RWPE1 (cell line): ENCODE measurements around the gene AKAP8L.
"Not testable (repeated sequence)": the region's sequence is repeated elsewhere in the genome, so short reads cannot be mapped to it uniquely, and the experiment has no call there.

Experiments
- CTCF ChIA-PET: fragments of 350-600 bp; sonication (Branson Sonifier 250); formaldehyde crosslinking; extraction: SDS; loops from one replicate; lab custom pipeline; 2021; lab: Yijun Ruan, JAX
- POLR2A ChIA-PET: fragments of 400-600 bp; formaldehyde crosslinking; extraction: SDS; loops from one replicate; lab custom pipeline; 2020; ENCODE audit warnings: antibody characterized with exemption; ENCODE audit not compliant: low non-redundant PET; lab: Yijun Ruan, JAX
- DNase-seq: peaks from one replicate; pipeline ENCODE4 v3.0.0; 2012; ENCODE audit warnings: low spot score
- H3K27ac ChIP-seq: fragments of 450-650 bp; 2 replicates; pipeline ENCODE4 v1.5.1; 2017
- TF ChIP-seq, protein P1 (sequence below): fragments of 450-650 bp; conservative IDR thresholded peaks from 2 replicates; pipeline ENCODE4 v1.5.1; 2017; ENCODE audit warnings: low read depth, mild to moderate bottlenecking

AKAP8L gene

DNA sequence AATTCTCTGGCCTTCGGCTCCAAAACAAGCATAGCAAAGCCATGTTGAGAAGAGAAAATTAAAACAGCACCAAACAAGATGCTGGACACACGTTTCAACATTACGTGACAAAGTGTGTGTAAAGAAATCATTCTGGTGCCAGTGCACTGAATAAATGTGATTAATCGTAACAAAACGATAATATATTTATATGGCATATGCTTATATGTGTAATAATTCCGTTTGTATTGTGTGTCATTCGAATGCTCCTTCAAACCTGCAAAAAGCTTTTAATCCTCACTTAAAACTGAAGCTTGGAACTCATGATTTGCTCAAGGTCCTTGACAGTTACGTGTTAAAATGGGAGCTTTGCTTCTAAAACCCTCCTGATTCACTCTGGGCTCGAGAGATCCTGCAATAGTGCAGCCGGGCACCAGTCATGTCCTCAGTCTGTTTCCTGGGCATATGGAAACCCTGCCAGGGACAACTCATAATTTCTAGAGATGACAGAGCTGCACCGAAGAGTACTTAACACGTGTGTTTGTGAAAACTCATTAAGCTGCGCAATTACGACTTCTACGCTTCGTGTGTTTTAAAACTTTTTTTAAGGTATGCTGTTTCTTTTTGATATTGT lies 731 bp upstream of the AKAP8L start:
- DNase-seq = no peak

DNA sequence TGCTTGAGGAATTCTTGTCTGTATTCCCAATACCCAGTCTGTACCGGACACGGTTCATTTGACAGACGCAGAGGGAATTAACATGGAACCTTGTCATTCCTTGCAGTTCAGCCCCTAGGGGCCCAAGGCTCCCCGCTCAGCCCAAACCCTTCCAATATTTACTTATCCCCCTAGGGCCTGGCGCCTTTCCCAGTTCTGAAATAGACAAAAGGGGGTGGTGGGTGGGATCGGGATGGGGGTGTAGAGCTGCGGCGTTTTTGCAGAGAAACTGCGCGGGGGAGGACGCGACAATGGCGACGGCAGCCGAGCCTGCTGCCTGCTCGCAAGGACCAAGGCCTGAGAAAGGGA lies 583 bp downstream of the AKAP8L start:
- peak overlapping the region; percentile 78 for H3K27ac ChIP-seq
- ChIA-PET POLR2A (interaction anchor here (0.6 to 1.5 kb wide), 4 partner anchors 10 to 38 kb away, joined by 3 to 5 read pairs (median 4); partner anchors contain the start of gene AKAP8), CTCF (interaction anchor here (0.6 to 1.7 kb wide), 2 partner anchors 138 to 326 kb away, joined by 3 to 5 read pairs; no protein-coding TSS in a partner anchor)
- TF ChIP-seq, protein P1, sequence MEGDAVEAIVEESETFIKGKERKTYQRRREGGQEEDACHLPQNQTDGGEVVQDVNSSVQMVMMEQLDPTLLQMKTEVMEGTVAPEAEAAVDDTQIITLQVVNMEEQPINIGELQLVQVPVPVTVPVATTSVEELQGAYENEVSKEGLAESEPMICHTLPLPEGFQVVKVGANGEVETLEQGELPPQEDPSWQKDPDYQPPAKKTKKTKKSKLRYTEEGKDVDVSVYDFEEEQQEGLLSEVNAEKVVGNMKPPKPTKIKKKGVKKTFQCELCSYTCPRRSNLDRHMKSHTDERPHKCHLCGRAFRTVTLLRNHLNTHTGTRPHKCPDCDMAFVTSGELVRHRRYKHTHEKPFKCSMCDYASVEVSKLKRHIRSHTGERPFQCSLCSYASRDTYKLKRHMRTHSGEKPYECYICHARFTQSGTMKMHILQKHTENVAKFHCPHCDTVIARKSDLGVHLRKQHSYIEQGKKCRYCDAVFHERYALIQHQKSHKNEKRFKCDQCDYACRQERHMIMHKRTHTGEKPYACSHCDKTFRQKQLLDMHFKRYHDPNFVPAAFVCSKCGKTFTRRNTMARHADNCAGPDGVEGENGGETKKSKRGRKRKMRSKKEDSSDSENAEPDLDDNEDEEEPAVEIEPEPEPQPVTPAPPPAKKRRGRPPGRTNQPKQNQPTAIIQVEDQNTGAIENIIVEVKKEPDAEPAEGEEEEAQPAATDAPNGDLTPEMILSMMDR = no peak
- peak; percentile 43 for DNase-seq

More for the DNA sequence above, 731 bp upstream of the AKAP8L start:
- ChIA-PET POLR2A (interaction anchor here (0.6 to 1.5 kb wide), 5 partner anchors 12 to 261 kb away, joined by 3 to 5 read pairs (median 4); partner anchors contain the start of gene AKAP8), CTCF (interaction anchor here (0.6 to 1.7 kb wide), 16 partner anchors 11 to 944 kb away, joined by 3 to 7 read pairs (median 3); no protein-coding TSS in a partner anchor)
- TF ChIP-seq, protein P1 = no peak
- H3K27ac ChIP-seq = peak overlapping the region; percentile 78

DNA sequence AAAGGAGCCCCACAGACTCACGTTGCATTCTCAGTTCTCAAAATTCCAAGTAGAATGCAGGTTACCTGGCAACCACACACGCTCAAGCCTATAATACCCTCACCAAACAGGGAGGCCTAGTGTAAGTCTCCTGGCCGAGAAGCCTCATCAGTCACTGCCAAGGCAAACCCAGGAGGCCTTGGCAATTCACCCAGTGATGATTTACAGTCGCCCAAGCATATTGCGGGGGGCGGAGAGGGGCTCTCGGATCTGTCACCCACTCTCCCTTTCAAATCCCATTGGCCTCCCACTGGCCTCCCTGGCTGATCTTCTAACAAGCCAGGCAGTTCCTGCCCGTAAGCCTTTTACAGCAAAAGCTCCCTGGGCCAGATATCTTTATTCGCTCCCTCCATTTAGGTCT lies 1.1 kb downstream of the AKAP8L start:
- TF ChIP-seq, protein P1 = no peak
- peak; percentile 19 for DNase-seq
- CTCF ChIA-PET = no interaction called here
- peak overlapping the region; percentile 78 for H3K27ac ChIP-seq
- POLR2A ChIA-PET = no interaction called here

DNA sequence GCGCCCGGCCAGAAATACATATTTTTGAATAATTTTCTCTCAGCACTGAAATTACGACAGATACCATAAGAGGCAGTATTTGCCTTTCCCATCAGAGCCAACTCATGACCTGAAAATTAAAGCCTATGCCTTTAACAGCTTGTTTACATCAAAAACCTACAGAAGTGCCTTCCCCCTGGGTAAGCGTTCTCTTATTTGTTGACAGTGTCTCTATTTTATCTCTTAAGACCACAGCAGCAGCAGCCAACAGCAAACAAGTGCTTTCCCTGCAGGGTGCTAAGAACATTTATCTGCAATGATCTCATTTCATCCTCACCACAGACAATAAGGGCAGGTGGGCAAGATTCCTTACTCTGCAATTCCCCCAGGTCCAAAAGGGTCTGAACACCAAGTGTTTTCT lies 6.0 kb downstream of the AKAP8L start:
- TF ChIP-seq, protein P1 = no peak
- no peak overlapping the region for H3K27ac ChIP-seq
- POLR2A ChIA-PET = no interaction called here
- CTCF ChIA-PET = no interaction called here
- DNase-seq = no peak

DNA sequence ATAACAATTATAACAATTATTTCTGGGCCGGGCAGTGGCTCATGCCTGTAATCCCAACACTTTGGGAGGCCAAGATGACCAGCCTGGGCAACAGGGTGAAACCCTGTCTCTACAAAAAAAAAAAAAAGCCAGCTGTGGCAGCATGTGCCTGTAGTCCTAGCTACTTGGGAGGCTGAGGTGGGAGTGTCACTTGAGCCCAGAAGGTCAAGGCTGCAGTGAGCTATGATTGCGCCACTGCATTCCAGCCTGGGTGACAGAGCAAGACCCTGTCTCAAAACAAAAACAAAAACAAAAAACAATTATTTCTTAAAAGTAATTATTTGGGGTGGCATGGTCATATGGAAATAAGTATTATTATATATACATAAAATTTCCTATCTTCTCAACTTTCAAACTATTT lies 7.4 kb downstream of the AKAP8L start:
- CTCF ChIA-PET = interaction anchor here (0.6 kb wide), 1 partner anchor 290 kb away, joined by 3 read pairs; no protein-coding TSS in a partner anchor
- DNase-seq, POLR2A ChIA-PET: not testable (repeated sequence)
- H3K27ac ChIP-seq = peak overlapping the region; percentile 21

DNA sequence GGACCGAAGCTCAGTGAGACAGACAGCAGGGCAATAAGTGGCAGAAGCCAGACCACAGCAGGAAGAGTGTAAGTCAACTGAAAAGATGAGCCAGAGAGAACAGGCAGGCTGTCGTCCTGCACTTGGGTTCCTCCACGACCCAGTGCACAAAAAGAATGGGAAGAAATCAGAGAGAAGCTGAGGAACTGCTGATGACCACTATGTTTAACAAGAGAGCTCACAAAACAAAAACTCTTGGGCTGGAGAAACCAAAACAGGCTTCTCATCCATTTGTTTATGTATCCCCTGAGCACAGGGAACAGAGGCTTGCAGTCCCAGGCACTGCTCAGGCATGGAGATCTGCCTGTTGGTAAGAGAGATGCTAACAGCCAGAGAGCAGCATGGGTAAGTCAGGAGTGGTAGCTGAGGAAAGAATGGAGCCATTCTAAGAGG lies 14.0 kb downstream of the AKAP8L start:
- TF ChIP-seq, protein P1 = no peak
- ChIA-PET CTCF (interaction anchor here (0.5 kb wide), 1 partner anchor 391 kb away, joined by 5 read pairs; no protein-coding TSS in a partner anchor), POLR2A (interaction anchor here (1.2 kb wide), 1 partner anchor 14 kb away, joined by 3 read pairs; the partner anchor contains the start of gene AKAP8L)
- no peak overlapping the region for H3K27ac ChIP-seq
- DNase-seq = no peak
